Raji (cell line): ENCODE measurements around the gene MYH3.

Source experiments
- POLR2A ChIP-seq: IDR thresholded peaks from 2 replicates; pipeline ENCODE4 v1.6.1; 2011; ENCODE audit warnings: low read depth, low read length, control low read depth; ENCODE audit not compliant: insufficient read depth

The MYH3 gene

DNA sequence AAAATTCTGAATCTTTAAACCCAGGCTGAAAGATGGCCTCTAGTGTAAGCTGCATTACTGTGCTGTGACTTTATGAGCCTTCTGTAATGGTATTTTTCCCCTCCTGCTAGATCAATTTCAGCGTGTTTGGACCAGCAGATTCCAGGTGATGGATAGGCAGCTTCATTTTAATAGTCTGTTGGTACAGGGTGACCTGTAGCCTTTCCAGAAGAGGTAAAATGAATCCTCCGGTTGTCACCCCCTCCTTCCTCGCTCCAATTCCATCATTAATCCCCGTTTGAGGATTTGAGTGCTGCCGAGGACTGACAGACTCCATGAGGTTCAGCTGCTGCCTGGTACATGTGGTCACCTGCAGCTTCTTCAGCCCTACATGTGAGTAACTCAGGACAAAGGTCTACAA is 48.9 kb downstream of the MYH3 start:
- no peak for TF ChIP-seq POLR2A

DNA sequence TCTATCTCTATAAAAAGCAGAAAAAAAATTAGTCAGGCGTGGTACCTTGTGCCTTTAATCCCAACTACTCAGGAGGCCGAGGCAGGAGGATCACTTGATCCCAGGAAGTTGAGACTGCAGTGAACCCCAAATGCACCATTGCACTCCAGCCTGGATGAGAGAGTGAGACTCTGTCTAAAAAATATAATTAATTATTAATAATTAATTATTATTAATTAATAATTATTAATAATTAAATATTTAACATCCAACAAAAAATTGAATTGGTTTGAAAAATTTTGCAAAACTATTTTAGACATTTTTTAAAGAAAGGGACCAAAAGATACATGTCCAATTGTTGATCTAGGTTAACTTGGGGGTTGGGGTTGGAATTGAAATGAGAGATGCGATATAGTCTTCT is 51.0 kb downstream of the MYH3 start:
- no peak for TF ChIP-seq POLR2A

GRCh38 chr17:10605221-10605783 is 51.8 kb downstream of the MYH3 start:
- no peak for TF ChIP-seq POLR2A

DNA sequence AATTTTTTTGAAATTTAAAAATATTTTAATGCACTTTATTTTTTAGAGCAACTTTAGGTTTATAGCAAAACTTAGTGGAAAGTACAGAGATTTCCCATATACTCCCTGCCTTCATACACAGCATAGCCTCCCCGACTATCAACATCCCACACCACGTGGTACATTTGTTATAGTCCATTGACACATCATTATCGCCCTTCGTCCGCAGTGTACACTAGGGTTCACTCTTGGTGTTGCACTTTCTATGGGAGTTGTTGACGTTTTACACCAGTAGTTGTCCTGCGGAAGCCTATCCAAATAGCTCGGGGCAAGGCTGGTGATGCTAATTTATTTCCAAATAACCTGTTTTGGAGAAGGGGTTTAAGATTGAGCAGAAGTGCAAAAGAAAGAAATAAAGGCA is 52.6 kb downstream of the MYH3 start:
- TF ChIP-seq POLR2A: no peak

GRCh38 chr17:10603931-10604330 is 53.2 kb downstream of the MYH3 start:
- TF ChIP-seq POLR2A: no peak

DNA sequence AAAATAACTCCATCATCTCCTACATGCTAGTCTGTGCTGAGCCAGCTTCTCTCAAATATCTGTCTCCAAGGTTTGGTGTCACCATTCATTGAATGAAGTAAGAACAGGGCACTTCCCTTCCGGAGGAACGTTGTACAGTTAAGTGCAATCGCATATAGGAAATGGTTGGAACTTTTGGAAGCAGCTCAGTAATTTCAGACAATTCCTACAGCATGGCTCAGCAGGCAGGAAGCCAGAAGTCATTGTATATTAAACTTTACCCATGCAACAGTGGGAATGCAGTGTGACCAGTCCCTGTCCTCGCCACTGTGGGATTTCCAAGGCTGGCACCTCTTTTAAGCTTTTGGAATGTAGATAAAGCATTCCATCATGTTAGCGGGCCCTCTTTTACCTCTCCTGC is 56.5 kb downstream of the MYH3 start:
- TF ChIP-seq POLR2A: no peak

- TF ChIP-seq POLR2A: no peak
Observed at GRCh38 chr17:10598621-10599020, 58.5 kb downstream of the MYH3 start.

- no peak for TF ChIP-seq POLR2A
Observed at GRCh38 chr17:10589553-10590145, 67.5 kb downstream of the MYH3 start.

DNA sequence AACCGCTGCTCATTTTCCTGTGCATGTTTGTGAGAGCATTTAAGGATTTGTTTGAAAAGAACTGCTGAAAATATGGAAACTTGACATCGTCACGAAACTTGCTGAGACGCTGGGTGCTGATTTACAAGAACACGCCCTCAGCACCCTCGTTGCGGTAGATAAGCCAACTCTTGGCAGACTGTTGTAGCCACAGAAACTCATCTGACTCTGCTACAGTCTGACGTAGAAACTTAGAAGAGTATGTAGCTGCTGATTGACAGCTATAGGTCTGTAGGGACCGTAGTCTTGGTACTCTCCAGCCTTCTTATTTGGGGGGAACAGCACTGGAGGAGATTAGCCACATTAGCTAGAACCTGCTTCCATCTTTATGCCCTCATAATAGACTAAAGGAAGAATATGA is 71.6 kb downstream of the MYH3 start:
- TF ChIP-seq POLR2A: no peak

- no peak for TF ChIP-seq POLR2A
Observed at GRCh38 chr17:10583834-10584233, 73.3 kb downstream of the MYH3 start.

DNA sequence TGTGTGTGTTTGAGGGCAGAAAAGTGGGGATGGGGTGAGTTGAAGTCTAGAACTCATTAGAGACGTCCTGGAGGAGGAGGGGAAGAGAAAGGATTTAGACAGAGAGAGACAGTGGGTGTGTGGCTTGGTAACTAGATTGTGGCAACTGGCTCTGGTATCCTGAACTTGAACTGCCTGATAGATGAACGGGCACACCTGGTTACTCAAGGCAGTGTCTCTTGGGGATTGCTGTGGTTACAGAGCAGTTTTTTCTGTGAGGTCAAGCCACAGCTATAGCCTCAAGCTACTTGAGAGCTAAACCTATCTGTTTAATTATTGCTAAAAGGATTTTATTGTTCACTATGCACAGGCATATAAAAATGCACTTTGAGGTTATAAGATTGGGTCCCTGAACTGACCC is 77.8 kb downstream of the MYH3 start:
- TF ChIP-seq POLR2A: no peak
